KOPT-K1 (cell line): ENCODE results near the gene PLAAT2.
"Not testable (repeated sequence)": the region's sequence is repeated elsewhere in the genome, so short reads cannot be mapped to it uniquely, and the experiment has no call there.

Source experiments
- H3K27ac ChIP-seq: fragments of 200-600 bp; sonication (generic); 2 replicates; pipeline ENCODE4 v1.5.1; 2016; ENCODE audit warnings: antibody characterized with exemption, mild to moderate bottlenecking, low read depth, low read length; ENCODE audit not compliant: poor library complexity, severe bottlenecking
- H3K36me3 ChIP-seq: fragments of 200-600 bp; sonication (generic); 2 replicates; pipeline ENCODE4 v1.5.1; 2017; ENCODE audit warnings: antibody characterized with exemption, mild to moderate bottlenecking, low read length, moderate library complexity; ENCODE audit not compliant: insufficient read depth
- H3K9me3 ChIP-seq: fragments of 200-600 bp; sonication (generic); 2 replicates; pipeline ENCODE4 v1.5.1; 2017; ENCODE audit warnings: antibody characterized with exemption, low read length, mild to moderate bottlenecking; ENCODE audit not compliant: insufficient read depth, poor library complexity, severe bottlenecking

Gene PLAAT2

DNA sequence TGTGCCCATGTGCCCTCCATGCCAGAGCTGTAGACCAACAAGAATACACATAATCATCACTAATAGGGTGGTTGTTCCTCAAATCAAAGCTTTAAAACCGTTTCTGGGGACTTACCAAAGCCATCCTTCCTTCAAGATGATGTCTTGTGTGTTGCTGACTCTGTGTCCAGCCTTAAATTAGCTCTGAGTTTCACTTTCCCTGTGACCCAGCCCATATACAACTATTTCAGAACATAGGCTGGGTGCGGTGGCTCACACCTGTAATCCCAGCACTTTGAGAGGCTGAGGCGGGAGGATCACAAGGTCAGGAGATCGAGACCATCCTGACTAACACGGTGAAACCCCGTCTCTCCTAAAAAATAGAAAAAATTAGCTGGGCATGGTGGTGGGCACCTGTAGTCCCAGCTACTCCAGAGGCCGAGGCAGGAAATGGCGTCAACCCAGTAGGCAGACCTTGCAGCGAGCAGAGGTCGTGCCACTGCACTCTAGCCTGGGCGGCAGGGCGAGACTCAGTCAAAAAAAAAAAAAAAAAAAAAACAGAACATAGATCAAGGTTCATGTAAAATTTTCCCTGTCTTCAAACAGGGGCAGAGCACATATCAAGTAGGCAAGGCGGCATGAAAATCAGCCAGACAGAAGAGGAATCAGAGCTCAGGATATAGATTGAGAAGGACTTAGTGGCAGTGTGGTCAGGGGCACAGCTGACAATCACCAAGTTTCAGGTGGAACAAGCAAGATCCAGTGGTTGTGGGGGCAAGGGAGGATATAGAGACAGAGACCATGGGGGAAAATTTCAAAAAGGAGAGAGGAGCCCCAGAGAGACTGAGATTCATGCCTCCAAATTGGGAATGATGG is at the start of gene PLAAT2:
Gene PLAAT2 (minus strand): TSS at position 179 of the 855 bp plus-strand sequence. CDS start 55 bp downstream, at position 124.
- no peak within 1 kb of the TSS for H3K27ac ChIP-seq
- H3K9me3 ChIP-seq = no peaks in the 10 kb centered on the region
- no peaks in the 10 kb centered on the region for H3K36me3 ChIP-seq

- no peaks in the 10 kb centered on the region for H3K36me3 ChIP-seq
- no peak overlapping the region for H3K27ac ChIP-seq
- H3K9me3 ChIP-seq = no peaks in the 10 kb centered on the region
Observed at GRCh38 chr11:63612181-63612580, 49.0 kb upstream of the PLAAT2 start.

GRCh38 chr11:63611395-63611747 is 48.2 kb upstream of the PLAAT2 start:
- H3K27ac ChIP-seq = no peak overlapping the region
- H3K36me3 ChIP-seq = no peaks in the 10 kb centered on the region
- H3K9me3 ChIP-seq = no peaks in the 10 kb centered on the region

DNA sequence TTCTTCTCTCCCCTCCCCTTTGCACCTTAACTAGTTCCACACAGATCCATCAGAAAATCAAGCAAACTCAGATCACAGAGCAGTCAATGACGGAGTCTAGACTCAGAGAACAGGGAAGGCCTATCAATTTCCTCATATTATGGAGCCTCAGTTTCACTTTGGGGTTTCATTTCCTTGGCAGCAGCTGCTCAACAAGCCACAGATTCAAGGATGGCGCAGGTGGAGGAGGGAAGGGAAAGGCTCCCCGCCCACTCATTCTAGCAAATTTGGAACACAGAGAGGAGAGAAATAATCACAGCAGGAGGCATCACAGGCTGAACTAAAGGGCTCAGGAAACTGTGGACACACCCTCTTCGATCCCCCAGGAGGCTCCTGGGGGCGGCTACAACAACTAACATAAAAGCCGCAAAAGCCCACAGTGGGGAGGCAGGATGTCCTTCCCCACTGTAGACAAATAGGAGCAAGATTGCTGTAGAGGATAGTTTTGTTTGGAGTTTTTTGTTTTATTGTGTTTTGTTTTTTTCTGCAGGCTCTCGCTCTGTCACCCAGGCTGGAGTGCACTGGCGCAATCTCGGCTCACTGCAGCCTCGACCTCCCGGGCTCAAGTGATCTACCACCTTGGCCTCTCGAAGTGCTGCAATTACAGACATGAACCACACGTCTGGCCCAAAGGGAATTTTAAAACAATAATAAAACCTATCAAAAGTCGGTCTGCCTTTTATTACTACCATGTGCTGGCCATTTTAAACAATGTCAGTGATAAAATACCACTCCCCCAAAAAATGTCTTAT is 47.6 kb upstream of the PLAAT2 start:
- Histone ChIP-seq H3K36me3 (no peaks in the 10 kb centered on the region), H3K9me3 (no peaks in the 10 kb centered on the region), H3K27ac (no peak overlapping the region)

DNA sequence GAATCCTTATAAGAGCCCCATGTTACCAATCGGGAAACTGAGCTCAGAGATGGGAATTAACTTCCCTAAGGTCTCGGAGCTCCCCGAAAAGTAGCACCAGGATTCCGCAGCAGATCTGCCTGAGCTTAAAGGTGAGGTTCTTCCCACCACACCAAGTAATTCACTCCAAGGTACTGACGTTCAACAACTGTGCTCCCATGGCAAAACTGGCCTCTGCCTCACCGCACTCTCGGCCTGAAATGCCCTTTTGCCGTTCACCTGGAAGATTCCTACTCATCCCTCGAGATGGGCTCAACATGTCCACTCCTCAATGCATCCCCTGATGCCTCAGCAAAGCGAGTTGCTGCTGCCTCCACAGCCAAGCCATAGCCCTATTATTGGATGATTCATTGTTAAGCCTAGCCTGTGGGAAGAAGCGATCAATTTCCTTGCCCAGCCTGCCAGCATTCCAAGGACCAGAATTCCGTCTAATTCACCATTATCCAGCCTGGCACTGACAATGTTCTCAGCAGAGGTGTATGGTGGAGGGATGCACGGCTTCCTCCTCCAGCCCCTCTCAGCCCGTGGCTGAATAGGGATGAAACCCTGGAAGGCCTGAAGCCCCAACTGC is 46.9 kb upstream of the PLAAT2 start:
- Histone ChIP-seq H3K36me3 (no peaks in the 10 kb centered on the region), H3K9me3 (no peaks in the 10 kb centered on the region), H3K27ac (no peak overlapping the region)

DNA sequence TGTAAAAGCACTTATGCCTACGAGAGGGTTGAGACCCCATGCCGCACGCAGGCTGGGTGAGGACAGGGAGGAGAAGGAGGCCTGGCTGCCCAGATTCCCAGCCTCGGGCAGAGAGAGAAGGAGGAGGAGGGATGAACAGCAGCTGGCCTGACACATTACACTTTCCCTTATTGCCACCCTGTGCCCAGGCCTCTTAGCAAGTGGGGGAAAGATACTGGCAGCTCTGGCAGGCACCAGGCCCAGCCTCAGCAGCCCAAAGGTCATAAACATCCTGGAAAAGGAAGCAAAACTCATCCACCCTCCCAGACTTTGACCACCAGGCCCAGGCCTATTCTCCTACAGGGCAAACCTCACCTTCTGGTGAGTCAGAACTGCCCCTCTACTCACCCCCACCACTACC is 46.4 kb upstream of the PLAAT2 start:
- Histone ChIP-seq H3K36me3 (no peaks in the 10 kb centered on the region), H3K27ac (no peak overlapping the region), H3K9me3 (no peaks in the 10 kb centered on the region)

GRCh38 chr11:63608353-63609345 is 45.5 kb upstream of the PLAAT2 start:
- no peaks in the 10 kb centered on the region for H3K36me3 ChIP-seq
- H3K9me3 ChIP-seq = no peaks in the 10 kb centered on the region
- H3K27ac ChIP-seq = no peak overlapping the region

- Histone ChIP-seq H3K36me3 (no peaks in the 10 kb centered on the region), H3K27ac (no peak overlapping the region), H3K9me3 (no peaks in the 10 kb centered on the region)
Observed at GRCh38 chr11:63603180-63603518, 40.0 kb upstream of the PLAAT2 start.

DNA sequence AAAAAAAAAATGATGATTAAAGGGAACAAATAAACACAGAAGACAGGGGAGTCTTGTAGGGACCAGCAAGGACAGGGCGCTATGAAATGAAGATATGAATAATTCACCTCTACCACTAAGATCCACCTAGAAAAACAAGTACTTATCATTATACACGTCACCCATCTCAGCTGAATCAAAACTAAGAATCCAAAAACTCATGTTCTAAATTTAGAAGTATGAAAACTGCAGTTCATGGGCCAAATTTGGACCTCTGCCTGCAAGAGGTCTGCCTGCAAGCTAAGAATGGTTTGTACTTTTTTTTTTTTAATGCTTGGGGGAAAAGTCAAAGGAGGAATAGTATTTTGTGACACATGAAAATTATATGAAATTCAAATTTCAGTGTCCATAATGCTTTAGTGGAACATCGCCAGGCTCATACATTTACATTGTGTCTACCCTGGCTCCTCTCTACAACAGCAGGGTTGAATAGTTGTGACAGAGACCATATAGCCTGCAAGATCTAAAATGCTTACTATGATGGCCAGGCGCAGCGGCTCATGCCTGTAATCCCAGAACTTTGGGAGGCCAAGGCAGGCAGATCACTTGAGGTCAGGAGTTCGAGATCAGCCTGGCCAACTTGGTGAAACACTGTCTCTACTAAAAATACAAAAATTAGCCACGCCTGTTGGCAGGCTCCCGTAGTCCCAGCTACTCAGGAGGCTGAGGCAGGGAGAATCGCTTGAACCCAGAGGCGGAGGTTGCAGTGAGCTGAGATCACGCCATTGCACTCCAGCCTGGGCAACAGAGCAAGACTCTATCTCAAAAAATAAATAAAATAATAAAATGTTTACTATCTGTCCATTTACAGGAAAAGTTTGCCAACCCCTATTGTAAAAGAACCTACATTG is 39.4 kb upstream of the PLAAT2 start:
- not testable (repeated sequence) for H3K9me3 ChIP-seq, H3K27ac ChIP-seq, H3K36me3 ChIP-seq

DNA sequence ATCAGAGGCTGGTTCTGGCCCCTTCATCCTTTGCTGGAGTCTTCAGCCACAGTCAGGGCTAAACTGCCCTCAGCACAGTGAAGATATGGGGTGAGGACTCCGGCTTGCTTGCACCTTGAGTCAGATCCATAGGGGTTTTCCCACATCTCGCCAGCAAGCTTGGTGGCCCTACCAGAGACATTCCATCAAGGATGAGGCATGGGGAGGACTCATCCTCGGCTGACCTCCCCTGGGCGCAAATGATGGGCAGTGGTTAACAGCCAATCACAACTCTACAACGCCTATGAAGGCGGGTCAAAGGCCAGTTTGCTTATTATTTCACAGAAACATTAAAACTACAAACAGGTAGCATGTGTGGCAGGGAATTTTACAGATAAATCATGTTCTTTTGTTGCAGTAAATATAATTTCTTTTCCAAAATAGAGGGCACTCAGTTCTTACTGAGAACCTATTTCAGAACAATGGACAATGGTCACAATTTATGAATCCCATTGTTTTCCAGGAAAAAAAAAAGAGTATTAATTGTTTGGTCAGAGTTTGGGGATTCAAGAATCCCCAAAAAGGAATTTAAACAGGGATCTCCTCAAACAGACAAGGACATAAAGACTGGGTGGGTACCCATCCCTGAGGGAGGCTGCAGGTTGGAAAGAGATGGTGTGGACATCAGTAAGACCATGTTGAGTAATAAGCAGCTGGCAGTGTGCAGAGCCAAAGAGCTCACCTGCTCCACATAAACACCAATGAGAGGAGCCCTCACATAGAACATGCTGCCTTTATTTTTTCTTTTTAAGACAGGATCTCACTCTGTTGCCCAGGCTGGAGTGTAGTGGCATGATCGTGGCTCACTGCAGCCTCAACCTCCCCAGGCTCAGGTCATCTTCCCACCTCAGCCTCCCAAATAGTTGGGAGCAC is 36.3 kb upstream of the PLAAT2 start:
- H3K9me3 ChIP-seq = no peaks in the 10 kb centered on the region
- no peak overlapping the region for H3K27ac ChIP-seq
- no peaks in the 10 kb centered on the region for H3K36me3 ChIP-seq

DNA sequence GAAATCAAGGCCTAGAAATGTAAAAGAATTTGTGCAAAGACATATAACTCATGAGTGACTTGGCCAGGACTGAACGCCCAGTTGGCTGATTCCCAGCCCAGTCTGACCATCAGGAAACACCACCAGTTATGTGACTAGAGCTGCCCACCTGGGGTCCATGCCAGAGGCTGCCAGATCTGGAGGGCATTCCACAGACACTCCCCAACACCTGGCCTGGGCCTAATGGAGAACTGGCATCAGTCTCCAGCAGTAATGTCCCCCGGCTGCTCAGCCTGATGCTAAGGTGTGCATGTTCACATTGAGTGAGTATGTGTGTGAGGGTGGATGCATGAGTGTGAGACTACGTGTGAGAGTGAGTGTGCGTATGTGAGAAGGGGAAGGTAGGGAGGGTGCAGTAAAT is 35.4 kb upstream of the PLAAT2 start:
- no peaks in the 10 kb centered on the region for H3K36me3 ChIP-seq
- H3K27ac ChIP-seq = no peak overlapping the region
- no peaks in the 10 kb centered on the region for H3K9me3 ChIP-seq

DNA sequence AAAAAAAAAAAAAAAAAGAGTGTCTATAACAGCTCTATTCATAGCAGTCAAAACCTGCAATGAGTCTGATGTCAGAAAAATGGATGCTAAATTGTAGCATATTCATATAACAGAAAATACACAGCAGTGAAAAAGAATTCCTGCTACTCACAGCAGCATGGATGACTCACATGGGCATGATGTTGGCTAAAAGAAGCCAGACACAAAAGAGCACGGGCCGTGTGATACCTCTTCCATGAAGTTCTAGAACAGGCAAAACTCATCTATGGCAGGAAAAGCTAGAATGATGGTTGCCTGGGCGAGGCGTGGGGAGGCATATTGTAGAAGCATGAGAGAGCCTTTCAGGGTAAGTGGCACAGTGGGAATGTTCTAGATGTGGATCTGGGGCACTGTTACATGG is 32.1 kb upstream of the PLAAT2 start:
- no peak overlapping the region for H3K27ac ChIP-seq
- no peaks in the 10 kb centered on the region for H3K9me3 ChIP-seq
- H3K36me3 ChIP-seq = no peaks in the 10 kb centered on the region

- Histone ChIP-seq H3K36me3 (no peaks in the 10 kb centered on the region), H3K27ac (no peak overlapping the region), H3K9me3 (no peaks in the 10 kb centered on the region)
Observed at GRCh38 chr11:63592975-63593395, 29.8 kb upstream of the PLAAT2 start.
